ENCODE data around the gene FANK1. TPM values are rescaled to one million over a fixed set of nuclear protein-coding genes. Genes with fewer than 3 reads are reported as not detected.

Gene FANK1
- total RNA-seq, 1 experiment from 2014 or later: 0.73 TPM

DNA sequence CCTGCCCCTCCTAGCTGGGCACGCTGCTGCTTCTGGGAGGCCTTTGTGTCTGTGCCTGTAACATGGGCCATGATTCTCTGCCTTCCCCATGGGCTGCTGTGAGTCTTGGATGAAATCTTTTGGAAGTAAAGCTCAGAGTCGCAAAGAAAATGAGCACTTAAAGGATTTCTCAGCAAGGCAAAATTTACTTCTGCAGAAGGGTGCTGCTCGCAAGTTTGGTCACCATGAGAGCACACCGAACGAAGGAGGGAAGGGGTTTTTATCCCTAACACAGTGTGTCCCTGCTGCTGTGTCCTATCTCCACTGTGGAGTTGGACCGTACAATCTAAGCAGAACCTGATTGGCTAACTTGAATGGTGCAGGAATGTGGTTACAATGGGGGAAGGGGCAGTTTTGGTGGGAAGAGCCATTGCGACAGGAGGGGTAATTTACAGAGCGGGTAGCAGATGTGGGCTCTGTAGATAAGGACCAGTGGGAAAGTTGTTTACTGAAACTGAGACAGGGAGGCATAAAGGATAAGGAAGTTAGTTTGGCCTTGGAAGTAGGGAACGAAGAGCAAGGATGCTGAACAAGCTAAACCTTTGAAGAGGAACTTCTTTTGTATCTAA lies 57.5 kb downstream of the FANK1 start:
- TF ChIP-seq, protein P1, sequence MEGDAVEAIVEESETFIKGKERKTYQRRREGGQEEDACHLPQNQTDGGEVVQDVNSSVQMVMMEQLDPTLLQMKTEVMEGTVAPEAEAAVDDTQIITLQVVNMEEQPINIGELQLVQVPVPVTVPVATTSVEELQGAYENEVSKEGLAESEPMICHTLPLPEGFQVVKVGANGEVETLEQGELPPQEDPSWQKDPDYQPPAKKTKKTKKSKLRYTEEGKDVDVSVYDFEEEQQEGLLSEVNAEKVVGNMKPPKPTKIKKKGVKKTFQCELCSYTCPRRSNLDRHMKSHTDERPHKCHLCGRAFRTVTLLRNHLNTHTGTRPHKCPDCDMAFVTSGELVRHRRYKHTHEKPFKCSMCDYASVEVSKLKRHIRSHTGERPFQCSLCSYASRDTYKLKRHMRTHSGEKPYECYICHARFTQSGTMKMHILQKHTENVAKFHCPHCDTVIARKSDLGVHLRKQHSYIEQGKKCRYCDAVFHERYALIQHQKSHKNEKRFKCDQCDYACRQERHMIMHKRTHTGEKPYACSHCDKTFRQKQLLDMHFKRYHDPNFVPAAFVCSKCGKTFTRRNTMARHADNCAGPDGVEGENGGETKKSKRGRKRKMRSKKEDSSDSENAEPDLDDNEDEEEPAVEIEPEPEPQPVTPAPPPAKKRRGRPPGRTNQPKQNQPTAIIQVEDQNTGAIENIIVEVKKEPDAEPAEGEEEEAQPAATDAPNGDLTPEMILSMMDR (IDR thresholded peaks at IDR 0.05; ENCODE audit: insufficient read depth in 1 of 2, low read depth in 1 of 2, low read length in 1 of 2, severe bottlenecking in 1 of 2, unreplicated experiment in 1 of 2): no peak
- H3K27me3 ChIP-seq (replicated peaks; ENCODE audit: control insufficient read depth, insufficient read depth, low read length): no peaks in the 10 kb centered on the region
- DNase-seq: no peak
- no peaks in the 10 kb centered on the region for H3K4me1 ChIP-seq
- BruUV-seq (replicated peaks): no TSS peak
- Mint-ChIP-seq H3K27me3 (ENCODE audit: insufficient read depth, unreplicated experiment) (no peaks in the 10 kb centered on the region), H3K4me3 (ENCODE audit: unreplicated experiment) (no peak overlapping the region), H3K9me3 (ENCODE audit: unreplicated experiment) (no peaks in the 10 kb centered on the region), H3K4me1 (ENCODE audit: low read depth, unreplicated experiment) (no peaks in the 10 kb centered on the region), H3K27ac (ENCODE audit: unreplicated experiment) (no peak overlapping the region), H3K36me3 (ENCODE audit: insufficient read depth, unreplicated experiment) (peaks cover 6% of the 10 kb centered on the region)
- ChIA-PET POLR2A (no interaction called here), CTCF (no interaction called here)
- no peak overlapping the region for H3K4me3 ChIP-seq (ENCODE audit: low read depth, low read length)
- intact Hi-C loops (cut with micrococcal nuclease; ENCODE audit: unreplicated experiment): no loop called here
- no peaks in the 10 kb centered on the region for H3K36me3 ChIP-seq (ENCODE audit: control insufficient read depth, insufficient read depth, low read length)
- peaks cover 17% of the 10 kb centered on the region for H3K9me3 ChIP-seq

DNA sequence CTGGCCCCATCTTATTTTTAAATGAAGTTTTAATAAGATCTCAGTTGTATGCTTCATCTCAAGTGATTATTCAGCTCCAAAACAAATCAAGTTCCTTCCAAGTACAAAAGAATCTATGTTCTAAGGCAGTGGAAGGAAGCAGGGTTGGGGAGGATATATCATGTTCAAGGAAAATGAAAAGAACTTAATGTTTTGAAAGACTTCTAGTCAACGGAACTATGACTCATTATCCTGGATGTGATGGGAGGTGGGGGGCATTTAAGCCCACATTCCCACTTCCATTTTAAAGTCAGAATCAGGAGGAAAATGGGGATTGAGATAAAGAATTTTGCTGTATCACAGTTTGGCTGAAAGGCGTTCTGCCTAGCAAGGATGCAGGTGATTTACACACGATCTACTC lies 59.4 kb downstream of the FANK1 start:
- no peak for DNase-seq
- Mint-ChIP-seq H3K27me3 (ENCODE audit: insufficient read depth, unreplicated experiment) (no peaks in the 10 kb centered on the region), H3K9me3 (ENCODE audit: unreplicated experiment) (no peaks in the 10 kb centered on the region), H3K27ac (ENCODE audit: unreplicated experiment) (no peak overlapping the region), H3K36me3 (ENCODE audit: insufficient read depth, unreplicated experiment) (peaks cover 6% of the 10 kb centered on the region), H3K4me1 (ENCODE audit: low read depth, unreplicated experiment) (no peaks in the 10 kb centered on the region), H3K4me3 (ENCODE audit: unreplicated experiment) (no peak overlapping the region)
- H3K4me3 ChIP-seq (ENCODE audit: low read depth, low read length): no peak overlapping the region
- ChIA-PET POLR2A (no interaction called here), CTCF (no interaction called here)
- H3K4me1 ChIP-seq: no peaks in the 10 kb centered on the region
- H3K36me3 ChIP-seq (ENCODE audit: control insufficient read depth, insufficient read depth, low read length): no peaks in the 10 kb centered on the region
- BruUV-seq (replicated peaks): no TSS peak
- H3K27me3 ChIP-seq (replicated peaks; ENCODE audit: control insufficient read depth, insufficient read depth, low read length): no peaks in the 10 kb centered on the region
- intact Hi-C loops (cut with micrococcal nuclease; ENCODE audit: unreplicated experiment): no loop called here
- TF ChIP-seq, protein P1 (IDR thresholded peaks at IDR 0.05; ENCODE audit: insufficient read depth in 1 of 2, low read depth in 1 of 2, low read length in 1 of 2, severe bottlenecking in 1 of 2, unreplicated experiment in 1 of 2): no peak
- peaks cover 17% of the 10 kb centered on the region for H3K9me3 ChIP-seq

DNA sequence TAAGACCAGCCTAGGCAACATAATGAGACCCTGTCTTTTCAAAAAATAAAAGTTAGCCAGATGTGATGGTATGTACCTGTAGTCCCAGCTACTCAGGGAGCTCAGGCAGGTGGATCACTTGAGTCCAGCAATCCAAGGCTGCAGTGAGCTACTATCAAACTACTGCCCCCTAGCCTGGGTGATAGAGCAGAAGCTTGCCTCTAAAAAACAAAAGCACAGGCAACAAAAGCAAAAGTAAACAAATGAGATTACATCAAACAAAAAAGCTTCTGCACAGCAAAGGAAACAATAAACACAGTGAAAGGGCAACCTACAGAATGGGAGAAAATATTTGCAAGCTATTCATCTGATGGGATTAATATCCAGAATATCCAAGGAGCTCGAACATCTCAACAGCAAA lies 65.4 kb downstream of the FANK1 start:
- BruUV-seq (replicated peaks): no TSS peak
- Mint-ChIP-seq H3K4me1 (ENCODE audit: low read depth, unreplicated experiment) (no peaks in the 10 kb centered on the region), H3K36me3 (ENCODE audit: insufficient read depth, unreplicated experiment) (no peaks in the 10 kb centered on the region), H3K9me3 (ENCODE audit: unreplicated experiment) (no peaks in the 10 kb centered on the region), H3K27ac (ENCODE audit: unreplicated experiment) (no peak overlapping the region), H3K4me3 (ENCODE audit: unreplicated experiment) (no peak overlapping the region), H3K27me3 (ENCODE audit: insufficient read depth, unreplicated experiment) (peaks cover 3% of the 10 kb centered on the region)
- Histone ChIP-seq H3K4me3 (ENCODE audit: low read depth, low read length) (no peak overlapping the region), H3K4me1 (no peaks in the 10 kb centered on the region), H3K36me3 (ENCODE audit: control insufficient read depth, insufficient read depth, low read length) (no peaks in the 10 kb centered on the region), H3K27me3 (replicated peaks; ENCODE audit: control insufficient read depth, insufficient read depth, low read length) (no peaks in the 10 kb centered on the region), H3K9me3 (peaks cover 4% of the 10 kb centered on the region; the same call in 1 of the 2 replicates)
- POLR2A ChIA-PET: interaction anchor here (0.5 kb wide), 1 partner anchor 824 kb away, joined by 3 read pairs; no protein-coding TSS in a partner anchor
- TF ChIP-seq, protein P1 (IDR thresholded peaks at IDR 0.05; ENCODE audit: insufficient read depth in 1 of 2, low read depth in 1 of 2, low read length in 1 of 2, severe bottlenecking in 1 of 2, unreplicated experiment in 1 of 2): no peak
- no peak for DNase-seq
- intact Hi-C loops (cut with micrococcal nuclease; ENCODE audit: unreplicated experiment): no loop called here
- CTCF ChIA-PET: interaction anchor here (0.6 to 1.0 kb wide), 2 partner anchors 27 to 336 kb away, joined by 3 to 5 read pairs; no protein-coding TSS in a partner anchor
